ENCODE measurements around the gene B4GALT4. TPM values are rescaled to one million over a fixed set of nuclear protein-coding genes. Genes with fewer than 3 reads are reported as not detected.
"Not testable (repeated sequence)": the region's sequence is repeated elsewhere in the genome, so short reads cannot be mapped to it uniquely, and the experiment has no call there.

The B4GALT4 gene
- polyA plus RNA-seq, 1 of the 3 experiments (the other 2 are of a cell fraction), result 15.7 TPM

- CTCF ChIA-PET, result no interaction called here
Measured at GRCh38 chr3:119170821-119171220, 69.9 kb downstream of the B4GALT4 start.

GRCh38 chr3:119164745-119165144, 75.9 kb downstream of the B4GALT4 start:
- H4K20me1 ChIP-seq (ENCODE audit: insufficient read depth); H3K9me2 ChIP-seq; H3K4me1 ChIP-seq (ENCODE audit: control insufficient read depth in 1 of 2, insufficient read depth in 2 of 2, low read depth in 1 of 2, low read length in 1 of 2); H3K4me3 ChIP-seq (ENCODE audit: low read depth in 2 of 2, low read length in 1 of 2); H3K27ac ChIP-seq (ENCODE audit: low read depth in 2 of 2, low read length in 1 of 2); DNase-seq; H3K4me2 ChIP-seq; H3K27me3 ChIP-seq (ENCODE audit: insufficient read depth); CTCF ChIA-PET; POLR2A ChIA-PET; H3F3A ChIP-seq (replicated peaks; ENCODE audit: insufficient read depth); H3K36me3 ChIP-seq (replicated peaks in 1 of 2; ENCODE audit: control insufficient read depth in 1 of 2, insufficient read depth in 2 of 2, low read length in 1 of 2); H2AFZ ChIP-seq (ENCODE audit: low read depth); H3K79me2 ChIP-seq (ENCODE audit: insufficient read depth); H3K9me3 ChIP-seq; H3K9ac ChIP-seq: not testable (repeated sequence)
- WGBS (ENCODE audit: low lambda C conversion rate), result 58% methylated on average over 8 of the region's 9 CpGs

More at GRCh38 chr3:119170821-119171220, 69.9 kb downstream of the B4GALT4 start:
- no peak for DNase-seq
- H3K27ac ChIP-seq (ENCODE audit: low read depth in 2 of 2, low read length in 1 of 2), result no peak overlapping the region
- H3K4me1 ChIP-seq (ENCODE audit: control insufficient read depth in 1 of 2, insufficient read depth in 2 of 2, low read depth in 1 of 2, low read length in 1 of 2), result no peaks in the 10 kb centered on the region
- POLR2A ChIA-PET, result no interaction called here
- WGBS (ENCODE audit: low lambda C conversion rate), result 33% methylated on average over 3 of the region's 3 CpGs
- no peaks in the 10 kb centered on the region for H3K27me3 ChIP-seq (ENCODE audit: insufficient read depth)
- no peaks in the 10 kb centered on the region for H3K9me3 ChIP-seq
- no peaks in the 10 kb centered on the region for H3K9me2 ChIP-seq
- H3K4me3 ChIP-seq (ENCODE audit: low read depth in 2 of 2, low read length in 1 of 2), result no peak overlapping the region
- H2AFZ ChIP-seq (ENCODE audit: low read depth), result no peak overlapping the region
- H3K9ac ChIP-seq, result no peak overlapping the region
- H4K20me1 ChIP-seq (ENCODE audit: insufficient read depth), result no peaks in the 10 kb centered on the region
- no peaks in the 10 kb centered on the region for H3F3A ChIP-seq (replicated peaks; ENCODE audit: insufficient read depth)
- H3K4me2 ChIP-seq, result no peak overlapping the region
- no peaks in the 10 kb centered on the region for H3K36me3 ChIP-seq (replicated peaks in 1 of 2; ENCODE audit: control insufficient read depth in 1 of 2, insufficient read depth in 2 of 2, low read length in 1 of 2)
- no peaks in the 10 kb centered on the region for H3K79me2 ChIP-seq (ENCODE audit: insufficient read depth)
- no peak for TF ChIP-seq SIN3A (IDR thresholded peaks at IDR 0.05; ENCODE audit: borderline replicate concordance, low read depth, low read length)

Other genes with a start within 250 kb of the B4GALT4 start
- gene IGSF11, start 206.0 kb downstream of the B4GALT4 start, polyA plus RNA-seq (2012; rRNA removed), result 0.07 and 0.08 TPM in 2 replicates
- not detected in 2 replicates for gene TEX55, start 94.7 kb downstream of the B4GALT4 start, polyA plus RNA-seq (2012; rRNA removed)
- gene UPK1B, start 67.3 kb downstream of the B4GALT4 start, polyA plus RNA-seq (2012; rRNA removed), result not detected in 2 replicates
- gene ARHGAP31, start 53.5 kb upstream of the B4GALT4 start, polyA plus RNA-seq (2012; rRNA removed), result 4.4 and 7.7 TPM in 2 replicates
- 13.2 and 19.0 TPM in 2 replicates for gene TMEM39A, start 222.7 kb upstream of the B4GALT4 start, polyA plus RNA-seq (2012; rRNA removed)
- gene POGLUT1, start 228.1 kb upstream of the B4GALT4 start, polyA plus RNA-seq (2012; rRNA removed), result 12.1 and 21.0 TPM in 2 replicates